ENCODE results near the gene UBE3C.
A peak's percentile ranks its signal among the peaks of the same experiment; 100 is the strongest.

UBE3C gene

GRCh38 chr7:157138424-157139110 lies at the start of gene UBE3C:
UBE3C (plus strand) TSS chr7:157138926; CDS start chr7:157139273, 347 bp downstream.
- TF ChIP-seq MYC (IDR thresholded peaks at IDR 0.05; ENCODE audit: low read depth, low read length) (no peak), POLR2A (IDR thresholded peaks at IDR 0.05; ENCODE audit: extremely low read depth, insufficient read length) (peak; percentile 86), CTCF (IDR thresholded peaks at IDR 0.05; ENCODE audit: low read depth, low read length) (no peak), MAX (IDR thresholded peaks at IDR 0.05; ENCODE audit: low read depth, low read length) (peak; percentile 70)
- DNase-seq (ENCODE audit: low read depth), result peak; percentile 98
- H3K4me3 ChIP-seq (ENCODE audit: low read depth, low read length), result peak within 1 kb of the TSS; percentile 99

- no peak overlapping the region for H3K4me3 ChIP-seq (ENCODE audit: low read depth, low read length)
- TF ChIP-seq MYC (IDR thresholded peaks at IDR 0.05; ENCODE audit: low read depth, low read length), result no peak
- TF ChIP-seq MAX (IDR thresholded peaks at IDR 0.05; ENCODE audit: low read depth, low read length), result peak; percentile 44; the same call in 1 of the 2 replicates
- DNase-seq (ENCODE audit: low read depth), result peak; percentile 42
These were observed 49.6 kb upstream of the UBE3C start for GRCh38 chr7:157089100-157089610.

- TF ChIP-seq CTCF (IDR thresholded peaks at IDR 0.05; ENCODE audit: low read depth, low read length) (no peak), MYC (IDR thresholded peaks at IDR 0.05; ENCODE audit: low read depth, low read length) (no peak), MAX (IDR thresholded peaks at IDR 0.05; ENCODE audit: low read depth, low read length) (no peak), POLR2A (IDR thresholded peaks at IDR 0.05; ENCODE audit: extremely low read depth, insufficient read length) (no peak)
- DNase-seq (ENCODE audit: low read depth), result no peak
These were observed 48.1 kb upstream of the UBE3C start for GRCh38 chr7:157090485-157091165.

GRCh38 chr7:157096286-157097055 lies 42.3 kb upstream of the UBE3C start:
- TF ChIP-seq MYC (IDR thresholded peaks at IDR 0.05; ENCODE audit: low read depth, low read length), result no peak
- TF ChIP-seq MAX (IDR thresholded peaks at IDR 0.05; ENCODE audit: low read depth, low read length), result no peak
- no peak for TF ChIP-seq POLR2A (IDR thresholded peaks at IDR 0.05; ENCODE audit: extremely low read depth, insufficient read length)
- TF ChIP-seq CTCF (IDR thresholded peaks at IDR 0.05; ENCODE audit: low read depth, low read length), result no peak
- no peak for DNase-seq (ENCODE audit: low read depth)
- H3K4me3 ChIP-seq (ENCODE audit: low read depth, low read length), result no peak overlapping the region

More at GRCh38 chr7:157090485-157091165, 48.1 kb upstream of the UBE3C start:
- no peak overlapping the region for H3K4me3 ChIP-seq (ENCODE audit: low read depth, low read length)

- H3K4me3 ChIP-seq (ENCODE audit: low read depth, low read length), result no peak overlapping the region
- TF ChIP-seq MAX (IDR thresholded peaks at IDR 0.05; ENCODE audit: low read depth, low read length), result no peak
- TF ChIP-seq POLR2A (IDR thresholded peaks at IDR 0.05; ENCODE audit: extremely low read depth, insufficient read length), result no peak
- no peak for TF ChIP-seq MYC (IDR thresholded peaks at IDR 0.05; ENCODE audit: low read depth, low read length)
- no peak for TF ChIP-seq CTCF (IDR thresholded peaks at IDR 0.05; ENCODE audit: low read depth, low read length)
- DNase-seq (ENCODE audit: low read depth), result no peak
These were observed 41.7 kb upstream of the UBE3C start for GRCh38 chr7:157097056-157097329.
